K562 (cell line): ENCODE measurements around the gene PMVK. TPM values are rescaled to one million over a fixed set of nuclear protein-coding genes. Genes with fewer than 3 reads are reported as not detected.

Experiments used
- ATAC-seq: fragments of 200-7000 bp; cut with Tn5 transposase; 3 replicates; pipeline ENCODE4 v1.9.1; 2020; ENCODE audit warnings: moderate library complexity
- Bru-seq: library from RNA; stranded (reverse); fragments of 400-500 nt; gene quantifications from one replicate; lab custom pipeline; 2021; lab: Mats Ljungman, UMichigan
- BruChase-seq, 2 experiments: library from RNA; stranded (reverse); fragments of 400-500 nt; gene quantifications; one replicate each; lab custom pipeline; 2021; lab: Mats Ljungman, UMichigan
- BruUV-seq: library from RNA; stranded (reverse); fragments of 400-500 nt; replicated peaks from 2 replicates; lab custom pipeline; 2021; lab: Mats Ljungman, UMichigan
- CTCF ChIA-PET: fragments of 300-600 bp; formaldehyde crosslinking; extraction: SDS; loops from one replicate; lab custom pipeline; 2021; ENCODE audit warnings: low intra/inter-chr PET ratio; lab: Yijun Ruan, JAX
- POLR2A ChIA-PET: fragments of 300-600, 350-650 bp; sonication (Branson Sonifier 250); formaldehyde crosslinking; extraction: SDS; loops from one replicate; lab custom pipeline; 2021; ENCODE audit warnings: antibody characterized with exemption, inconsistent platforms; lab: Yijun Ruan, JAX
- DNase-seq, 4 experiments: peaks; one replicate each; pipeline versions ENCODE4 v3.0.0 to v3.0.0-alpha.2; 2011 to 2018; ENCODE audit warnings: low spot score in 3 of 4, mixed read lengths in 3 of 4; ENCODE audit errors: extremely low read depth in 1 of 4
- FAIRE-seq: peaks from 2 replicates; lab custom pipeline; 2011; peaks lifted over from hg19 to GRCh38; lab: Jason Lieb, UNC
- H2AFZ ChIP-seq: 2 replicates; pipeline ENCODE4 v1.6.0; 2011; ENCODE audit warnings: low read depth, low read length, control low read depth, inconsistent platforms
- H3K27ac ChIP-seq: fragments of 200-600 bp; 3 replicates; pipeline ENCODE4 v1.8.0; 2011; ENCODE audit warnings: low read depth, mild to moderate bottlenecking, control low read depth, inconsistent platforms, low read length, moderate library complexity, mixed read lengths; ENCODE audit errors: extremely low read depth
- H3K27me3 ChIP-seq, 2 experiments: fragments of 300-600 bp in 1 of 2; 2 replicates in 1 of 2; 3 replicates in 1 of 2; pipeline versions ENCODE4 v1.6.0 to v1.8.0; 2011; ENCODE audit warnings: inconsistent platforms in 2 of 2, low read length in 2 of 2, mild to moderate bottlenecking in 1 of 2, mixed read lengths in 1 of 2, moderate library complexity in 1 of 2; ENCODE audit not compliant: control insufficient read depth in 2 of 2, insufficient read depth in 2 of 2
- H3K36me3 ChIP-seq: fragments of 300-600 bp; 3 replicates; pipeline ENCODE4 v1.8.0; 2011; ENCODE audit warnings: mild to moderate bottlenecking, low read length, inconsistent platforms; ENCODE audit not compliant: control insufficient read depth, insufficient read depth
- H3K4me1 ChIP-seq, 2 experiments: fragments of 200-600 bp in 1 of 2; replicated peaks in 1 of 2; 2 replicates in 1 of 2; 3 replicates in 1 of 2; pipeline versions ENCODE4 v1.5.1 to v1.8.0; 2011; ENCODE audit warnings: inconsistent platforms in 2 of 2, low read length in 2 of 2, mild to moderate bottlenecking in 1 of 2, mixed read lengths in 1 of 2, moderate library complexity in 1 of 2; ENCODE audit not compliant: control insufficient read depth in 2 of 2, insufficient read depth in 2 of 2
- H3K4me2 ChIP-seq: 2 replicates; pipeline ENCODE4 v1.6.1; 2011; ENCODE audit warnings: low read length, control low read depth, inconsistent platforms, mixed read lengths; ENCODE audit not compliant: insufficient read depth
- H3K4me3 ChIP-seq: fragments of 200-600 bp; sonication (generic), shearing (Covaris generic); 2 replicates; pipeline ENCODE4 v1.5.1; 2016; ENCODE audit warnings: control low read depth, inconsistent platforms
- H3K79me2 ChIP-seq: fragments of 200-600 bp; 3 replicates; pipeline ENCODE4 v1.8.0; 2011; ENCODE audit warnings: low read length, inconsistent platforms; ENCODE audit not compliant: control insufficient read depth, insufficient read depth
- H3K9ac ChIP-seq, 2 experiments: 2 replicates each; pipeline versions ENCODE4 v1.6.0 to v1.6.1; 2011; ENCODE audit warnings: low read depth in 2 of 2, low read length in 2 of 2, control low read depth in 1 of 2, inconsistent platforms in 1 of 2, mild to moderate bottlenecking in 1 of 2, mixed read lengths in 1 of 2; ENCODE audit not compliant: insufficient read depth in 1 of 2
- H3K9me1 ChIP-seq: one replicate; pipeline ENCODE4 v1.6.0; 2011; ENCODE audit warnings: inconsistent platforms, mild to moderate bottlenecking, low read length, moderate library complexity; ENCODE audit not compliant: control insufficient read depth, insufficient read depth
- H3K9me3 ChIP-seq: replicated peaks from 2 replicates; pipeline ENCODE4 v1.5.1; 2011; ENCODE audit warnings: low read depth, low read length, inconsistent platforms; ENCODE audit not compliant: control insufficient read depth, insufficient read depth
- H4K20me1 ChIP-seq: replicated peaks from 2 replicates; pipeline ENCODE4 v1.6.1; 2011; ENCODE audit warnings: low read length, inconsistent platforms, mixed read lengths; ENCODE audit not compliant: control insufficient read depth, insufficient read depth
- C11orf30 ChIP-seq: fragments of 450-650 bp; IDR thresholded peaks from 2 replicates; pipeline ENCODE4 v1.6.1; 2016; ENCODE audit warnings: low read depth, mild to moderate bottlenecking
- CGGBP1 ChIP-seq: fragments of 250-450 bp; sonication (Bioruptor Pico); IDR thresholded peaks from 2 replicates; pipeline ENCODE4 v1.9.0; 2021; ENCODE audit warnings: mild to moderate bottlenecking
- DACH1 ChIP-seq: fragments of 450-650 bp; IDR thresholded peaks from 2 replicates; pipeline ENCODE4 v1.6.1; 2018; ENCODE audit not compliant: partially characterized antibody
- ELF2 ChIP-seq: fragments of 250-450 bp; sonication (Bioruptor Pico); IDR thresholded peaks from 2 replicates; pipeline ENCODE4 v1.5.0; 2021; ENCODE audit warnings: mild to moderate bottlenecking
- FOS ChIP-seq: IDR thresholded peaks from 3 replicates; pipeline ENCODE4 v1.6.1; 2011; ENCODE audit not compliant: insufficient read length; ENCODE audit errors: extremely low read depth
- MCM5 ChIP-seq: fragments of 450-650 bp; IDR thresholded peaks from 2 replicates; pipeline ENCODE4 v1.6.1; 2016; ENCODE audit warnings: low read depth
- SLC30A9 ChIP-seq: fragments of 250-450 bp; sonication (Bioruptor Pico); IDR thresholded peaks from 2 replicates; pipeline ENCODE4 v1.8.0; 2022; ENCODE audit warnings: mild to moderate bottlenecking, moderate library complexity
- STAG1 ChIP-seq: sonication (generic); formaldehyde crosslinking; IDR thresholded peaks from 2 replicates; pipeline ENCODE4 v1.5.0; 2020; ENCODE audit warnings: missing genetic modification reagents, borderline replicate concordance
- ZBTB11 ChIP-seq, 3 experiments: fragments of 200-800 bp in 1 of 3; fragments of 250-450 bp in 1 of 3; fragments of 450-650 bp in 1 of 3; sonication (Bioruptor Pico) in 1 of 3; sonication (Bioruptor generic) in 1 of 3; formaldehyde crosslinking in 1 of 3; IDR thresholded peaks; 2 replicates each; pipeline versions ENCODE4 v1.6.1 to v1.8.0; 2016 to 2022; ENCODE audit warnings: mild to moderate bottlenecking in 2 of 3, missing genetic modification characterization in 2 of 3, missing compliant biosample characterization in 1 of 3, moderate library complexity in 1 of 3
- ZBTB8A ChIP-seq: fragments of 450-650 bp; IDR thresholded peaks from 2 replicates; pipeline ENCODE4 v1.6.1; 2018; ENCODE audit warnings: mild to moderate bottlenecking, moderate library complexity; ENCODE audit not compliant: partially characterized antibody
- ZC3H8 ChIP-seq: fragments of 450-650 bp; IDR thresholded peaks from 2 replicates; pipeline ENCODE4 v1.6.1; 2017
- ZFP36 ChIP-seq: fragments of 150-350 bp; IDR thresholded peaks from 2 replicates; pipeline ENCODE4 v1.6.1; 2018; ENCODE audit warnings: low read length, low read depth; ENCODE audit not compliant: partially characterized antibody
- ZNF324 ChIP-seq: fragments of 250-450 bp; sonication (Bioruptor Pico); IDR thresholded peaks from 2 replicates; pipeline ENCODE4 v1.4.0; 2020; ENCODE audit warnings: mild to moderate bottlenecking
- whole genome bisulfite sequencing: fragments of 100-300 bp; shearing (Covaris generic); methylation state at CpG from one replicate; pipeline ENCODE4 v1.1.6; 2016; ENCODE audit warnings: low coverage, mixed read lengths; ENCODE audit not compliant: insufficient coverage; ENCODE audit errors: missing lambda C conversion rate; 5-methylcytosine and 5-hydroxymethylcytosine counted together
- in situ Hi-C: fragments of 300-500 bp; cut with MboI; formaldehyde crosslinking; loops from 4 replicates; pipeline ENCODE4 v1.15.0; 2018; ENCODE audit warnings: inconsistent platforms, mixed read lengths
- intact Hi-C: fragments of 100-400 bp; cut with micrococcal nuclease; formaldehyde crosslinking; loops from 2 replicates; pipeline ENCODE4 v1.14.2; 2022
- long read RNA-seq, 3 experiments: library from polyadenylated mRNA in 2 of 3; library from RNA in 1 of 3; unstranded in 2 of 3; stranded (forward) in 1 of 3; transcript quantifications; one replicate each; pipeline ENCODE4 v2.0.0, GENCODE V29; 2019 to 2022
- polyA minus RNA-seq, 3 experiments: library from RNA; depleted of rRNA, polyadenylated mRNA; stranded (reverse); fragments of >200 nt; gene quantifications; 2 replicates each; pipeline ENCODE4 v1.2.3, GENCODE V29; 2011
- polyA plus RNA-seq, 8 experiments: library from polyadenylated mRNA; depleted of rRNA in 4 of 8; stranded (reverse) in 5 of 8; unstranded in 3 of 8; fragments of >200 nt; fragmentation: Nextera tagmentation in 2 of 8; fragmentation: Illumina TruSeq in 1 of 8; extraction: Ambion mirVana in 2 of 8; extraction: Trizol in 1 of 8; gene quantifications; 2 replicates each; pipeline versions ENCODE4 v1.2.1 to v1.2.3, GENCODE V29; 2011 to 2014; ENCODE audit warnings: inconsistent platforms in 1 of 8, missing spikeins in 1 of 8
- total RNA-seq, 7 experiments: library from RNA; depleted of rRNA in 6 of 7; stranded (reverse); fragments of >200 nt in 6 of 7; fragmentation: Illumina TruSeq in 2 of 7; extraction: Trizol in 2 of 7; gene quantifications; 2 replicates each; pipeline versions ENCODE4 v1.2.1 to v1.2.3, GENCODE V29; 2011 to 2021; ENCODE audit warnings: low replicate concordance in 1 of 7

PMVK gene
- 0.67 and 3.0 TPM in 2 replicates for total RNA-seq (2011; cell fraction: chromatin; rRNA removed; ENCODE audit: low replicate concordance)
- total RNA-seq (2011; cell fraction: nucleolus; rRNA removed): 3.2 and 5.5 TPM in 2 replicates
- 2.6 and 3.1 TPM in 2 replicates for total RNA-seq (2011; cell fraction: nucleoplasm; rRNA removed)
- total RNA-seq (2014; rRNA removed): 6.3 and 6.5 TPM in 2 replicates
- total RNA-seq (2014; rRNA removed; fragmentation: Illumina TruSeq; extraction: Trizol): 4.7 and 6.0 TPM in 2 replicates
- total RNA-seq (2015; rRNA removed; fragmentation: Illumina TruSeq; extraction: Trizol): 9.4 and 9.9 TPM in 2 replicates
- total RNA-seq (2021): 11.8 and 14.1 TPM in 2 replicates
- polyA plus RNA-seq (2011; rRNA removed): 9.5 and 11.4 TPM in 2 replicates
- 10.1 and 13.2 TPM in 2 replicates for polyA plus RNA-seq (2011; cell fraction: cytosol; rRNA removed)
- 3.5 and 5.5 TPM in 2 replicates for polyA plus RNA-seq (2011; cell fraction: nucleus; rRNA removed)
- polyA plus RNA-seq (2012): 23.3 and 24.8 TPM in 2 replicates
- 6.3 and 9.6 TPM in 2 replicates for polyA plus RNA-seq (2014; fragmentation: Illumina TruSeq; extraction: Trizol)
- polyA plus RNA-seq (2014; fragmentation: Nextera tagmentation; extraction: Ambion mirVana): 1 to 10 TPM; 1.1 to 3.8 TPM
- polyA plus RNA-seq (2014; rRNA removed): 15.3 and 16.4 TPM in 2 replicates
- polyA minus RNA-seq (2011; rRNA and poly(A)+ RNA removed): 3.7 and 5.3 TPM in 2 replicates
- polyA minus RNA-seq (2011; cell fraction: cytosol; rRNA and poly(A)+ RNA removed): 5.9 and 6.6 TPM in 2 replicates
- 1.5 and 1.7 TPM in 2 replicates for polyA minus RNA-seq (2011; cell fraction: nucleus; rRNA and poly(A)+ RNA removed)
- percentile 50 among the genes with signal in this experiment for Bru-seq, nascent RNA
- percentile 49 among the genes with signal in this experiment for BruChase-seq, experiment 1, labeled RNA remaining after a 2-hour chase
- BruChase-seq, experiment 2, labeled RNA remaining after a 6-hour chase: percentile 48 among the genes with signal in this experiment
- long read RNA-seq, experiment 1, transcript PMVK-201 (5 exons, 1,280 nt): major isoform, 46 of 54 reads
- long read RNA-seq, experiment 1, partial matches to known transcripts: 4 of 54 reads
- long read RNA-seq, experiment 1, other reads (novel, unspliced or antisense): 4 of 54 reads
- long read RNA-seq, experiment 2, transcript PMVK-201 (5 exons, 1,280 nt): major isoform, 24 of 27 reads
- long read RNA-seq, experiment 2, partial matches to known transcripts: 2 of 27 reads
- long read RNA-seq, experiment 2, other reads (novel, unspliced or antisense): 1 of 27 reads
- long read RNA-seq, experiment 3, transcript PMVK-201 (5 exons, 1,280 nt): major isoform, 16 of 16 reads
- long read RNA-seq, experiment 3, partial matches to known transcripts: 0 of 16 reads
- long read RNA-seq, experiment 3, other reads (novel, unspliced or antisense): 0 of 16 reads

GRCh38 chr1:154936555-154937084 is at the start of gene PMVK:
Gene PMVK (minus strand): TSS chr1:154936719. CDS start chr1:154936685, 34 bp downstream.
- Histone ChIP-seq H3K9me3 (no peaks in the 10 kb centered on the region), H3K27ac (peak within 1 kb of the TSS; percentile 100), H3K4me3 (peak within 1 kb of the TSS; percentile 53), H3K4me1 (peaks cover 18 to 37% of the 10 kb centered on the region in 2 experiments; a peak in 4 of 5 replicates), H3K9me1 (no peaks in the 10 kb centered on the region), H3K4me2 (peak within 1 kb of the TSS; percentile 98), H2AFZ (peak within 1 kb of the TSS; percentile 100), H3K36me3 (no peaks in the 10 kb centered on the region), H3K79me2 (peaks cover 3% of the 10 kb centered on the region; the same call in 1 of the 3 replicates), H4K20me1 (no peaks in the 10 kb centered on the region), H3K27me3 (no peaks in the 10 kb centered on the region), H3K9ac (peak within 1 kb of the TSS; percentile 97 to 99)
- ATAC-seq (peak; percentile 95), FAIRE-seq (peak; percentile 94), DNase-seq (peak; percentile 97 to 98 (median 97))
- CTCF ChIA-PET: interaction anchor here (0.6 kb wide), 1 partner anchor 71 kb away, joined by 4 read pairs; no protein-coding TSS in a partner anchor
- WGBS: 0% methylated on average over 41 of the region's 45 CpGs
- BruUV-seq: no TSS peak
- intact Hi-C loops: loop anchor here (2.0 to 5.0 kb wide), 3 partner anchors 52 to 378 kb away; partner anchors contain the start of gene UBE2Q1
- POLR2A ChIA-PET: interaction anchor here (0.5 to 1.6 kb wide), 21 partner anchors 9 to 1593 kb away, joined by 3 to 9 read pairs (median 3); partner anchors contain the start of genes LENEP and PYGO2
- in situ Hi-C loops: no loop called here
- no peak for TF ChIP-seq SLC30A9 (CRISPR knock-in tag)
- no peak for TF ChIP-seq CGGBP1 (CRISPR knock-in tag)
- TF ChIP-seq FOS: no peak
- TF ChIP-seq ZC3H8: no peak
- TF ChIP-seq ZBTB11 (CRISPR knock-in tag; IDR thresholded peaks at IDR 0.05): peak in 1 of 3 experiments; percentile 77; a peak in 2 of 6 replicates
- no peak for TF ChIP-seq DACH1
- no peak for TF ChIP-seq MCM5
- TF ChIP-seq ZBTB8A: no peak
- TF ChIP-seq STAG1: peak; percentile 81
- TF ChIP-seq ZFP36: peak; percentile 31
- TF ChIP-seq C11orf30: 0 out of 2 replicates have a peak, but pooled peaks have one; percentile 3
- no peak for TF ChIP-seq ZNF324
- no peak for TF ChIP-seq ELF2 (CRISPR knock-in tag)
